DMS53 treated with DMSO at 0.1 percent for 48 hours (cell line): ENCODE measurements around the gene TMED3.

Source experiments
- DNase-seq: peaks from one replicate; lab custom pipeline; 2025; ENCODE audit not compliant: unreplicated experiment; lab: John Stamatoyannopoulos, UW

TMED3 gene

GRCh38 chr15:79310985-79311900, at the start of gene TMED3:
Gene TMED3 (plus strand): TSS chr15:79311112. CDS start chr15:79311250, 138 bp downstream.
- DNase-seq, result peak; percentile 53

DNA sequence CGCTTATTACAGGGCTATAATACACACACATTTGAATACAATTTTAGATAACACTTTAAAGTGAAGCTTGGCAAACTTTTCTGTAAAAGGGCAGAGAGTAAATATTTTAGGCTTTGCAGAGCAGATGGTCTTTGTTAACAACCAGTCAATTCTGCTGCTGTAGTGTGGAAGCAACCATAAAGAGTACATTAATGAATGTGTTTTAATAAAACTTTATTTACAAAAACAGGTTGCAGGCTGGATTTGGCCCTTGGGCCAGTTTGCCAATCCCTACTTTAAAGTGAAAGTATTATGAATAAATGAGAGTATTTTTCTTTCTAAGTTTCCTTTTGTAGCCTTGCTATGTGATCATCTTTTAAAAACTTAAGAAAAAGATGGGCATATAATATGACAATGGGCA, 49.1 kb upstream of the TMED3 start:
- no peak for DNase-seq

DNA sequence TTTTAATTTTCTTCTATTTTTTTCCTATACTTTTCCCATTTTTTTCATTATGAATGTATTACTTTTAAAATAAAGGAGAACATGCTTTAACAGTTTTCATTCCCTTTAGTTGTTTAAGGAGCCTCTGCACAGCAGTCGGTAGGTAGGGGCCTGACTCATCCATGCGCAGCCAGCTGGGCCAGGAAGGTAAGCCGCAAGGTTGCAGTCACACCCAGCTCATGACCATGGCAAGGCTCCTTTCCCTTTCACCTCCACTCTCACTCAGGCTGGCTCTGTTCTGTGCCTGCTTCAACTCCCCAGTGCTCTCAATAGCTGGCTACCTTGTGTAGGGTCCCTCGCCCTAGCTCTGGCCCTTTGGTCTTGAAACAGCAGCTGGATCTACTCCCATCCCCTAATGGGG, 45.7 kb upstream of the TMED3 start:
- no peak for DNase-seq

DNA sequence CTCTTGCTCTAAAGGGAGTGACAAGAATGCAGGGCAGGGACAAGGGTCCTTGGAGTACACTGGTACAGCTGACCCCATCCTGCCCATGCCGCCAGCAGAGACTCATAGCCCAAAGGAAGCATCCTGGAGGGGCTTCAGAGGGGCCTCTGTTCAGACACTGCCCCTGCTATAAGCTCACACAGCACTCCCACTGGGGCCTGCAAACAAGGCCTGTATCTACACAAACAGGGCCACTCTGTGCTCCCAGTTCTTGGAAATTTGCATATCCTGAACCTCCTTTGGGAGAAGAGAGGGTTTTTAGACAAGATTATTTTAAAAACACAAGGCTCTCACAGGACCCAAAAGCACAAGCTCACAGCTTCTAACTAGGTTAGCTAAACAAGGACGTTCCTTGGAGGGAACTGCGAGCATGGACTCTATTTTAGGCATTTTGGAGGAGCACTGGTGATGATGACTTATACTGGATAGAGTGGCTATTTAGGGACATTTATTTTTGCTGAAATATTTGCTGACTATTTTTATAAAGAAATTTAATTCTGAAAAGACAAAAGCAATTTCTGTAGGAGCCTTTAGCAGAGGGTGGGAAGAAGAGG, 44.8 kb upstream of the TMED3 start:
- no peak for DNase-seq

DNA sequence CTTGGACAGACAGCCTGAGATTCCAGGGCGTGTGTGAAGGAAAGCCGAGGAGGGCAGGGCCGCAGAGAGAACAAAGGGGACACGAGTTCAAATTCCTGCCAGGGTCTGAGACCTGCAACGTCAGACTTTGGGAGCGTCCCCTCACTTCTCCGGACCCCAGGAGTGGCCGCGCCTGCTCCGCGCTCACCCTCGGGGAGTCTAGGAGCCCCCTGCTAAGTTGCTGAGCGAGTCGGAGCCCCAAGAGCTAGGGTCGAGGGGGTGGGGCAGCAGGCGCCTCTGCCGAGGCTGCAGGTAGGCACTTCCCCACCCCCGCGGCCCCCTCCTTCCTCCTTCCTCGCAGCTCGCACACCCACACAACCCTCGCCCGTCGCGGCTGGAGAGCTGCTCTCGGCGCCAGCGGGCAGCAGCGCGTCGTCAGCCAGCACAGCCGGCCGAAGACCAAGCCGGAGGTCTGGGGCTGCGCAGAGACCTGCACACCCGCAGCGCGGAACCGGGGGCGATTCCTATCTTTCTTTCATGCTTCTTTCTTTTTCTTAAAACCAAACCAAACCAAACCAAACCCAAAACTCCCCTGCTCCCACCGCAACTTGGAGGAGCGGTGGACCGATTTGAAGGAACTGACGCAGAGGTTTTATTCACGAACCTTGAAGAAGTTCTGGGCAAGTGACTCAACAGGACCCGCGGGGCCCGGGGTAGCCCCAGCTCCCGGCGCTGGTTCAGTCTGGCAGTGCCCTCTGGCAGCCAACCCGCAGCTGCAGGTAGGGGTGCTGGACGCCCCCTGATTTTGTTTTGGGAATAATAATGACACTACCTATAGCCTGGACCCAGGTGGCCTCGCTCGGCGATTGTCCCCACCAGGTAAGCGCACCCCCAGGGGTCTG, 28.3 kb upstream of the TMED3 start, which contains the start of gene ANKRD34C:
Gene ANKRD34C, plus strand, starts transcription at position 352 of the 881 bp plus-strand sequence. CDS start 10,563 bp downstream, outside the sequence.
- no peak for DNase-seq

DNA sequence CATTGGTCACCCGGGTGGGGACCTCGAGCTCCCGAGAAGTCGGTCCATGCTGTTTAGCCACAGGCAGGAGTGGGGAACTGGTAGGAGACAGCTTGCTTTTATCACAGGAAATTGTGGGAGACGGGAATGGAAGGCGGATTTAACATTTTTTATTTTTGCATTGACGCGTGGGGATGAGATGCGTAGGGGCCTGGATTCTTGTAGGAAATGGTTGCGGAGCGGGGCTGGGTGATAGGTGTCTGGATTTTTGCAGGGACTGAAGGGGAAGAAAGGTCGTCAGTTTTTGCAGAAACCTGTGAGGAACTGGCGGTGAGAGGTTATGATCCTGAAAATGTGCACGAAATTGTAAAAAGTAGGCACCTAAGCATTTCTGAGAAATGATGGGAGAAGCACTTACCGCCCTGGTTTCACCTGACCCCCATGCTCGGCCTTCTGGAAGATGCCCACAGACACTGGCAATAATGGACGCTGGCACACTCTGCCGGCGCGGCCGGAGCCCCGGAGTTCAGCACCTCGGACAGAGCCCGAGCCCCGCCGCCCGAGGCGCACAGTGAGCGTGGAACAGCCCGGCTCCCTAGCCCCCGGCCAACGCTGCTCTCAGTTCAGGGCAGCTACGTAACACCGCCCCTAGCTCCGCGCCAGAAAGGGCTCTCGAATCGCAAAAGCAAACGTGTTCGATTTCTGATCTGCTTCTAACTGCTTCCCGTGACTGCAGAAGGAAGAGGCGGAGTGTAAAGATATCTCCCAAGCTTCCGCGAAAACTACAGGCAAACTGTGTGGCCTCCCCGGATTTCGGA, 27.5 kb upstream of the TMED3 start:
- DNase-seq, result no peak

DNA sequence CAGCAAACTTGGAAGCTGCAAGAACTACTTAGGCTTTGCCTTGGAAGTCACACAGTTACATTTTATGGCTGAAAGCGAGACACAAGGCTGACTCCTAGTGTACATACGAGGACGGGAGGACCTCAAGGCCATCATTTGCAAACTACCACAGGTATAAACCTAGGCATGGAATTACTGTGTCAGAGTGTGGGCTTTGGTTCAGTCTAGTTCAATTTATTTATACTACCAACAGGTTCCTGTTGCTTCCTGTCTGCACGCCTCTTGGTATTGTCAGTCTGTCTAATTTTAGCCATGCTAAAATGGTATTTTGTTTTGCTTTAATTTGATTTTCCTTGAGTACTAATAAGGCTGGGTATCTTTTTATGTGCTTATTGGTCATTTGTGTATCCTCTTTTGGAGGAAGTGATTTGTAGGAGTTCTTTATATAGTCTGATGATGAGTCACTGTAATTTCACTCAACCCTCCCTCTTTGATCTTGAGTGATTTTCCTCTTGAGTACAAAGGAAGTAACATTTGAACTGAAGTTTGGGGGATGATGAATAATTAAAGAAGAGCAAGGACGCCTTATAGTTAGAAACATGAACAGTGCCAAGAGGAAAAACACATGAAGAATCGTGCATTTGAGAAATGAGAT, 20.2 kb upstream of the TMED3 start:
- no peak for DNase-seq

GRCh38 chr15:79292011-79292410, 18.9 kb upstream of the TMED3 start:
- DNase-seq, result no peak

DNA sequence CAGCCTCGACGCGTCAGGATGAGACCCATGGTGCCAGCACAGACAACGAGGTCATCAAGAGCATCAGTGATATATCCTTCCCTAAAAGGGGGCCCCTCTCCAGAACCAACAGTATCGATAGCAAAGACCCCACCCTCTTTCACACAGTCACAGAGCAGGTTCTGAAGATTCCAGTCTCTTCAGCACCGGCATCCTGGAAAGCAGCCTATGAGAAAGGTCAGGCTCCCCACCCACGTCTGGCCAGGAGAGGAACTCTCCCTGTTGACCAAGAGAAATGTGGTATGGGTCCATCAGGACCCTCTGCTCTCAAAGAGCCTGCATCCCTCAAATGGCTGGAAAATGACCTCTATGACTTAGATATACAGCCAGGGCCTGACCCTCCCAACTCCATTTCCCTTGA, 16.8 kb upstream of the TMED3 start:
- DNase-seq, result no peak

DNA sequence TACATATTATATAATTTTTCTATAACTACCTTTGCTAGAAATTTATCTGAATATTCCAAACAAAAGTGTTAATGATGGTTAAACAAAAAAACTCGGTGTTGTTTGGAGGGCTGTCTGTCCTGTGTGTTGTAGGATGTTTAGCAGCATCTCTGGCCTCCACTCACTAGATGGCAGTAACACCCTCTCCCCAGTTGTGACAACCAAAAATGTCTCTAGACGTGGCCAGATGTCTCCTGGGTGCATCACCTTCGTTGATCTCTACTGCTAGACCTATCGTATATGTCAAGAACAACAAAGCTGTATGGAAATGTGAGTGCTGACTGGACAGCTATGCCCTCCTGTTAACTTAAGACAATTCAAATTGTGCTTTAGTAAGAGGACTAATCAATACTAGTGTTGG, 14.3 kb upstream of the TMED3 start:
- no peak for DNase-seq

GRCh38 chr15:79299126-79299840, 11.6 kb upstream of the TMED3 start:
- DNase-seq, result no peak

DNA sequence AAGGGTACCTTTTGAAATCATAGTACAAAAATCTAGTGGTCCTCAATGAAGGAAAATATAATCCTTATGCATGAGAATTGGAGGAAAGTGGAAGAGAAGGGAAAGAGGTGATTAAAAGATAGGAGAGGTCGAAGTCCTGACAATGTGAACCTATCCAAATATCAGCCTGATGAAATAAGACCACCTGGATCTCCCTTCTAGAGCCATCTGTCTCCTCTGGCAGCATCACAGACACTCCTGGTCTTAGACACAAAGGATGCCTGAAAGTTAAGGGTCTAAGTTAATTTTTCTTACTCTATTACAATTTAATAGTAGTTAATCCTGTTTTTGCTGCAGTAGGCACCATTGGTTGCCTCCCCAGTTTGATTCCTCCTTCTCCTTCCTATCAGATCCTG, 11.1 kb upstream of the TMED3 start:
- DNase-seq, result no peak

- DNase-seq, result no peak
Observed at GRCh38 chr15:79307251-79307650, 3.7 kb upstream of the TMED3 start.

GRCh38 chr15:79308874-79309273, 2.0 kb upstream of the TMED3 start:
- DNase-seq, result no peak

GRCh38 chr15:79310612-79310984, 314 bp upstream of the TMED3 start:
- peak; percentile 34 for DNase-seq

DNA sequence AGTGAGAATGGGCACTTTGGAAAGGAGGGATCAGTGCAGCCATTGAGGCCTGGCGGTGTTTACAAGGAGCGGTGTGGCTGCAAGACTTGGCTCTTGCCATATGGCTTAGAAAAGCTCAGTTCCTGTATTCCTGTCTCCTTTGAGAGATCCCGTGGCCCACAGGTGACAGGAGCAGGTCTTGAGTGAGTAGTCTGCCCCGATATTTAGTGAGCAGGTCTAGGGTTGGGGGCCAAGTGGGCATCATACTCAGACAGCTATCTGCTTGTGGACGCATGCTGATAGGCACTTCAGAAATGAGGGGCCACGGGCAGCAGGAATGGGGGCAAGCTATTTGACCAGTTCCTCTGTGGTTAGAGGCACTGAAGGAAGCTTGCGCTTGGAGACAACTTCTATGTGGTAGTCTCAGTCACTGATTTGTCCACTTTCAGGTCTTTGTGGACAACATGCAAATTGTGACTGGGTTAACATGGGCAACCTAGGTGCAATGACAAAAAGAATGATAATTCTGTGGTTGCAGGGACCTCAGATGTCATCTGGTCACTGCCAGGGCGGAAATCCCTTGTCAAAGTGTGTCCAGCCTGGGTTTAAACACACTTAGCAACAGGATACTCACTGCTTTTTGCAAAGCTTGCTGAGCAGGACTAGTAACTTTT, 1.1 kb downstream of the TMED3 start:
- DNase-seq, result no peak

DNA sequence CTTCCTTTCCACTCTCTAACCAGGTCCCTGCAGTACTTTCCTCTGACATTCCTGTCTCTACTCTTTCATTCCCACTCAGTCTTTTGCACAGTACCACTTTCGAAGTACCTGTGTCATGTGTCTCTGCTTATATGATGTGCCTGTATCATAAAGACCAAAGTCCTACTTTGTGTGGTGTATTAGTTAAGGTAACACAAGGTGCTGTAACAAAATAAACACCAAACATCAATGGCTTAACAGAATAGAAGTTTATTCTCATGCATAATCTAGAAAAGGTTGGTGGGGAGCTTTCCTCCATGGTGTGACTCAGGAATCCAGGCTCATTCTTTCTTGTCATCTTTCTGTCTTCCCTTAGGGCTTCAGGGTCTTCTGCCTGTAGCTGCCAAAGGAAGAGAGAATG, 3.3 kb downstream of the TMED3 start:
- DNase-seq, result no peak

DNA sequence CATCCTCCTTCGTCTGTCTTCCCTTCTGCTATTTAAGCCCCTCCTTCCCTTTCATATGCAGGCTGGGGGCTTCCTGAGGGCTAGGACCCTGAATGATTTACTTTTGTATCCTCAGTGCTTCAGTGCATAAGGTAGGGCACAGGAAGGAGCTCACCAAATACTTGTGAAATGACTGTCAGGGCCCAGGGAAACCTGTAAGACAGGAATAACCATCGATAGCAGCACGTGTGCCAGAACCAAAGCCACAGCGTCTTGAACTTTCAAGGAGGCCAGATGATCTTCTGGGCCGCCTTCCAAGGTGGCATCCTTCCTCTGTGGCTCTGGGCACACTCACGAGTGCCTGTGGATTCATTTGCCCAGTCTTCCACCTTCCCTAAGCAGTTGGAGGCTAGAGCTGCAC, 3.9 kb downstream of the TMED3 start:
- no peak for DNase-seq
